ENCODE results near the gene ZNF746. TPM values are rescaled to one million over a fixed set of nuclear protein-coding genes. Genes with fewer than 3 reads are reported as not detected.

ZNF746 gene
- total and polyA plus RNA-seq, 9 of the 15 experiments (the other 6 are each of a cell fraction or from before 2014, with no cell fraction given) = 1.7 to 31.6 (median 13.3) TPM

DNA sequence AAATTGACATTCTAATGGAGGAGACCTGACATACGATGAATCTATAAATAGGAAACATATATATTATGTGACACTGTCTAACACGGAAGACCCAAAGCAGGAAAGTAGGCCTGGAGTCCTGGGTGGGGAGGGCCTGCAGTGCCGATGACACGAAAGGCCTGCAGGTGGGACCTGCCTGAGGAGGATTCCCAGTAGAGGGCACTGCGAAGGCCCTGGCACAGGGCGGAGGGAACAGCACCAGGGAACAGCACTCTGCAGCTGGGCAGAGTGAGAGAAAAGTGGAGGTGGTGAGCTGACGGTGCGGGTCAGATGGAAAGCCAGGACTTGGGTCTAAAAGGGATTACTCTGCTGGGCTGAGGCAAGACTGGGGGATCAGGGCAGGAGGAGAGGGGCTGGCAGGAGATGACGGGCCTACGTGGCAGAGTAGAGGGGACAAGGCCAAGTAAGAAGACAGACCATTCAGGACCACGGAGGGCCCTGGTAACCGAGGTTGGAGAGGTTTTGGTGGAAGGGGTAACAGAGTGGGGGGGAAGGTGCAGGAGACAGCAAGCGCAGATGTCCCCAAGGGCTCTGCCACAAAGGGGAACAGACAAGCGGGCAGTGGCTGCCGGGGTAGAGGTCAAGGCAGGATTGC lies 8.1 kb downstream of the ZNF746 start:
- Histone ChIP-seq H3K9me1 (ENCODE audit: control insufficient read depth, insufficient read depth, low read length) (no peaks in the 10 kb centered on the region), H3K9me3 (replicated peaks; ENCODE audit: control insufficient read depth, insufficient read depth, low read depth, low read length) (no peaks in the 10 kb centered on the region), H2AFZ (ENCODE audit: low read depth, low read length) (no peak overlapping the region), H3K9ac (ENCODE audit: insufficient read depth in 1 of 2, low read depth in 2 of 2, low read length in 2 of 2) (peak overlapping the region in 1 of 2 experiments; percentile 57; a peak in 1 of 4 replicates), H4K20me1 (replicated peaks; ENCODE audit: control insufficient read depth, insufficient read depth, low read length) (no peaks in the 10 kb centered on the region), H3K4me2 (ENCODE audit: insufficient read depth, low read length) (no peak overlapping the region), H3K27ac (ENCODE audit: extremely low read depth, low read depth, low read length) (no peak overlapping the region), H3K4me1 (replicated peaks in 1 of 2; ENCODE audit: control insufficient read depth in 2 of 2, insufficient read depth in 2 of 2, low read length in 2 of 2) (peaks cover 2 to 5% of the 10 kb centered on the region in 2 experiments; a peak in 3 of 5 replicates), H3K4me3 (no peak overlapping the region), H3K79me2 (ENCODE audit: control insufficient read depth, insufficient read depth, low read length) (peaks cover 3% of the 10 kb centered on the region; the same call in 2 of the 3 replicates), H3K36me3 (ENCODE audit: control insufficient read depth, insufficient read depth, low read length) (peaks cover 88% of the 10 kb centered on the region), H3K27me3 (ENCODE audit: control insufficient read depth in 2 of 2, insufficient read depth in 2 of 2, low read length in 2 of 2) (no peaks in the 10 kb centered on the region)
- POLR2A ChIA-PET = interaction anchor here (1.0 kb wide), 1 partner anchor 263 kb away, joined by 3 read pairs; no protein-coding TSS in a partner anchor
- WGBS (ENCODE audit: insufficient coverage, low coverage, missing lambda C conversion rate) = 93% methylated on average over 15 of the region's 15 CpGs
- FAIRE-seq = no peak
- intact Hi-C loops (cut with micrococcal nuclease) = no loop called here
- ATAC-seq = peak; percentile 61
- BruUV-seq (replicated peaks) = no TSS peak
- no peak for DNase-seq (ENCODE audit: extremely low read depth in 1 of 4, low spot score in 3 of 4)
- TF ChIP-seq CTCF (IDR thresholded peaks at IDR 0.05 in 2 of 3, conservative IDR thresholded peaks at IDR 0.05 in 1 of 3; ENCODE audit: insufficient read depth in 2 of 3, low read depth in 1 of 3, low read length in 3 of 3) (peak in 2 of 3 experiments; percentile 12 to 28; a peak in 3 of 6 replicates), HMG20A (CRISPR knock-in tag; conservative IDR thresholded peaks at IDR 0.05) (no peak), POLR2G (IDR thresholded peaks at IDR 0.05; ENCODE audit: low read depth, low read length) (0 out of 2 replicates have a peak, but pooled peaks have one; percentile 11)
- CTCF ChIA-PET (ENCODE audit: low intra/inter-chr PET ratio) = no interaction called here
- in situ Hi-C loops (cut with MboI) = no loop called here

Data from K562 (cell line).